HEK293 (cell line): ENCODE measurements around the gene CLASP1.
A peak's percentile ranks its signal among the peaks of the same experiment; 100 is the strongest.

ENCODE experiments used
- CTCF ChIA-PET: fragments of 350-600 bp; formaldehyde crosslinking; extraction: SDS; loops from one replicate; lab custom pipeline; 2021; ENCODE audit warnings: antibody characterized with exemption; lab: Yijun Ruan, JAX
- POLR2A ChIA-PET: fragments of 300-600 bp; formaldehyde crosslinking; extraction: SDS; loops from one replicate; lab custom pipeline; 2020; ENCODE audit warnings: antibody characterized with exemption, inconsistent platforms; lab: Yijun Ruan, JAX
- H3K27ac ChIP-seq: fragments of 200-500 bp; sonication (Bioruptor generic); 2 replicates; pipeline ENCODE4 v1.5.1; 2014; ENCODE audit warnings: low read depth, low read length, control low read depth, inconsistent platforms; ENCODE audit errors: extremely low read depth
- H3K36me3 ChIP-seq, 2 experiments: fragments of 200-500 bp in 1 of 2; sonication (Bioruptor generic) in 1 of 2; 1 replicate in 1 of 2; 2 replicates in 1 of 2; pipeline ENCODE4 v1.5.1; 2014 to 2017; ENCODE audit warnings: inconsistent platforms in 2 of 2, low read length in 2 of 2; ENCODE audit not compliant: control insufficient read depth in 2 of 2, insufficient read depth in 1 of 2
- H3K4me1 ChIP-seq: fragments of 200-500 bp; sonication (Bioruptor generic); 2 replicates; pipeline ENCODE4 v1.5.1; 2014; ENCODE audit warnings: mild to moderate bottlenecking, low read length, inconsistent platforms; ENCODE audit not compliant: control insufficient read depth, insufficient read depth
- H3K4me3 ChIP-seq: 2 replicates; pipeline ENCODE4 v1.5.1; 2011; ENCODE audit warnings: low read depth, mild to moderate bottlenecking, control low read depth, low read length, moderate library complexity
- H3K9me3 ChIP-seq: fragments of 200-500 bp; sonication (Bioruptor generic); 2 replicates; pipeline ENCODE4 v1.5.1; 2014; ENCODE audit warnings: low read depth, low read length, inconsistent platforms; ENCODE audit not compliant: control insufficient read depth, insufficient read depth
- AEBP2 ChIP-seq: fragments of 450-650 bp; formaldehyde crosslinking; IDR thresholded peaks from 2 replicates; pipeline ENCODE4 v1.5.1; 2016; ENCODE audit warnings: missing biosample characterization, missing genetic modification characterization, borderline replicate concordance
- IKZF3 ChIP-seq: fragments of 450-650 bp; IDR thresholded peaks from 2 replicates; pipeline ENCODE4 v1.5.0; 2018; ENCODE audit warnings: missing biosample characterization, mild to moderate bottlenecking, missing genetic modification characterization, moderate library complexity
- KLF8 ChIP-seq: fragments of 450-650 bp; formaldehyde crosslinking; IDR thresholded peaks from 2 replicates; pipeline ENCODE4 v1.5.1; 2016; ENCODE audit warnings: missing biosample characterization, missing genetic modification characterization
- KLF9 ChIP-seq: fragments of 450-650 bp; formaldehyde crosslinking; IDR thresholded peaks from 2 replicates; pipeline ENCODE4 v1.5.1; 2016; ENCODE audit warnings: missing biosample characterization, missing genetic modification characterization, low read depth
- OSR2 ChIP-seq: fragments of 450-650 bp; formaldehyde crosslinking; IDR thresholded peaks from 2 replicates; pipeline ENCODE4 v1.5.1; 2016; ENCODE audit warnings: missing biosample characterization, missing genetic modification characterization
- SCRT2 ChIP-seq: fragments of 450-650 bp; formaldehyde crosslinking; IDR thresholded peaks from 2 replicates; pipeline ENCODE4 v1.5.1; 2016; ENCODE audit warnings: missing biosample characterization, missing genetic modification characterization
- SP3 ChIP-seq: fragments of 450-650 bp; formaldehyde crosslinking; IDR thresholded peaks from 2 replicates; pipeline ENCODE4 v1.5.1; 2016; ENCODE audit warnings: missing biosample characterization, missing genetic modification characterization
- WT1 ChIP-seq: fragments of 450-650 bp; formaldehyde crosslinking; IDR thresholded peaks from 2 replicates; pipeline ENCODE4 v1.5.1; 2016; ENCODE audit warnings: missing biosample characterization, missing genetic modification characterization
- YY1 ChIP-seq: fragments of 450-650 bp; formaldehyde crosslinking; IDR thresholded peaks from 2 replicates; pipeline ENCODE4 v1.5.1; 2018; ENCODE audit warnings: missing biosample characterization, missing genetic modification characterization
- ZBTB6 ChIP-seq: fragments of 450-650 bp; formaldehyde crosslinking; IDR thresholded peaks from 2 replicates; pipeline ENCODE4 v1.5.1; 2017; ENCODE audit warnings: missing biosample characterization, missing genetic modification characterization
- ZBTB8A ChIP-seq: fragments of 450-650 bp; formaldehyde crosslinking; IDR thresholded peaks from 2 replicates; pipeline ENCODE4 v1.5.1; 2016; ENCODE audit warnings: missing biosample characterization, missing genetic modification characterization
- ZFP37 ChIP-seq: fragments of 450-650 bp; formaldehyde crosslinking; IDR thresholded peaks from 2 replicates; pipeline ENCODE4 v1.5.1; 2016; ENCODE audit warnings: missing biosample characterization, missing genetic modification characterization
- ZNF155 ChIP-seq: fragments of 450-650 bp; formaldehyde crosslinking; IDR thresholded peaks from 2 replicates; pipeline ENCODE4 v1.5.1; 2016; ENCODE audit warnings: missing biosample characterization, missing genetic modification characterization
- ZNF157 ChIP-seq: fragments of 450-650 bp; formaldehyde crosslinking; IDR thresholded peaks from 2 replicates; pipeline ENCODE4 v1.5.1; 2016; ENCODE audit warnings: missing biosample characterization, missing genetic modification characterization
- ZNF174 ChIP-seq: fragments of 450-650 bp; formaldehyde crosslinking; IDR thresholded peaks from 2 replicates; pipeline ENCODE4 v1.5.0; 2017; ENCODE audit warnings: missing biosample characterization, mild to moderate bottlenecking, missing genetic modification characterization
- ZNF239 ChIP-seq: fragments of 450-650 bp; formaldehyde crosslinking; IDR thresholded peaks from 2 replicates; pipeline ENCODE4 v1.5.1; 2016; ENCODE audit warnings: missing biosample characterization, missing genetic modification characterization
- ZNF26 ChIP-seq: fragments of 450-650 bp; formaldehyde crosslinking; IDR thresholded peaks from 2 replicates; pipeline ENCODE4 v1.5.1; 2016; ENCODE audit warnings: missing biosample characterization, missing genetic modification characterization
- ZNF354C ChIP-seq: fragments of 450-650 bp; formaldehyde crosslinking; IDR thresholded peaks from 2 replicates; pipeline ENCODE4 v1.5.1; 2016; ENCODE audit warnings: missing biosample characterization, missing genetic modification characterization, low read depth, borderline replicate concordance
- ZNF521 ChIP-seq: fragments of 450-650 bp; formaldehyde crosslinking; IDR thresholded peaks from 2 replicates; pipeline ENCODE4 v1.5.1; 2017; ENCODE audit warnings: missing biosample characterization, mild to moderate bottlenecking, missing genetic modification characterization
- ZNF585B ChIP-seq: fragments of 450-650 bp; formaldehyde crosslinking; IDR thresholded peaks from 2 replicates; pipeline ENCODE4 v1.5.1; 2016; ENCODE audit warnings: missing biosample characterization, missing genetic modification characterization
- ZNF624 ChIP-seq: fragments of 450-650 bp; formaldehyde crosslinking; IDR thresholded peaks from 2 replicates; pipeline ENCODE4 v1.5.1; 2017; ENCODE audit warnings: missing biosample characterization, missing genetic modification characterization
- ZNF658 ChIP-seq: fragments of 450-650 bp; formaldehyde crosslinking; IDR thresholded peaks from 2 replicates; pipeline ENCODE4; 2016; ENCODE audit warnings: missing biosample characterization, missing genetic modification characterization
- ZNF692 ChIP-seq: fragments of 450-650 bp; formaldehyde crosslinking; IDR thresholded peaks from 2 replicates; pipeline ENCODE4 v1.5.1; 2016; ENCODE audit warnings: missing biosample characterization, missing genetic modification characterization
- ZNF704 ChIP-seq: fragments of 450-650 bp; formaldehyde crosslinking; IDR thresholded peaks from 2 replicates; pipeline ENCODE4 v1.5.1; 2016; ENCODE audit warnings: missing biosample characterization, missing genetic modification characterization
- ZNF707 ChIP-seq: fragments of 450-650 bp; formaldehyde crosslinking; IDR thresholded peaks from 2 replicates; pipeline ENCODE4 v1.5.1; 2016; ENCODE audit warnings: missing biosample characterization, missing genetic modification characterization
- ZNF791 ChIP-seq: fragments of 450-650 bp; formaldehyde crosslinking; IDR thresholded peaks from 2 replicates; pipeline ENCODE4 v1.5.1; 2016; ENCODE audit warnings: missing biosample characterization, missing genetic modification characterization
- ZNF843 ChIP-seq: fragments of 450-650 bp; formaldehyde crosslinking; IDR thresholded peaks from 2 replicates; pipeline ENCODE4 v1.5.1; 2016; ENCODE audit warnings: missing biosample characterization, missing genetic modification characterization
- ZSCAN4 ChIP-seq: fragments of 450-650 bp; formaldehyde crosslinking; IDR thresholded peaks from 2 replicates; pipeline ENCODE4 v1.5.1; 2017; ENCODE audit warnings: missing biosample characterization, missing genetic modification characterization

The CLASP1 gene

GRCh38 chr2:121293450-121294325 lies 355.6 kb downstream of the CLASP1 start (continued):
- TF ChIP-seq SCRT2 (0 out of 2 replicates have a peak, but pooled peaks have one; percentile 10), ZSCAN4 (tag by site-specific recombination) (no peak), ZNF239 (tag by site-specific recombination) (no peak), ZNF585B (tag by site-specific recombination) (no peak), YY1 (tag by site-specific recombination) (no peak), ZNF174 (tag by site-specific recombination) (no peak), OSR2 (tag by site-specific recombination) (peak; percentile 58), KLF8 (tag by site-specific recombination) (no peak), ZNF26 (tag by site-specific recombination) (no peak), ZNF843 (tag by site-specific recombination) (no peak), ZNF155 (tag by site-specific recombination) (no peak), ZNF658 (no peak), IKZF3 (no peak), ZNF791 (tag by site-specific recombination) (no peak), KLF9 (tag by site-specific recombination) (no peak), SP3 (tag by site-specific recombination) (no peak), WT1 (no peak)

- H3K9me3 ChIP-seq: no peaks in the 10 kb centered on the region
- H3K4me3 ChIP-seq: no peak overlapping the region
- POLR2A ChIA-PET: no interaction called here
- CTCF ChIA-PET: no interaction called here
- H3K36me3 ChIP-seq: no peaks in the 10 kb centered on the region
- no peak overlapping the region for H3K27ac ChIP-seq
- H3K4me1 ChIP-seq: no peaks in the 10 kb centered on the region
- TF ChIP-seq ZNF354C (no peak), AEBP2 (tag by site-specific recombination) (no peak), KLF8 (tag by site-specific recombination) (no peak), ZNF624 (no peak), ZNF707 (no peak), ZNF692 (no peak), ZBTB8A (tag by site-specific recombination) (no peak), ZNF157 (no peak), ZNF704 (tag by site-specific recombination) (no peak), ZBTB6 (tag by site-specific recombination) (no peak), ZFP37 (tag by site-specific recombination) (no peak), SP3 (tag by site-specific recombination) (no peak), ZNF521 (tag by site-specific recombination) (no peak)
Measured at GRCh38 chr2:121291251-121291580, 358.0 kb downstream of the CLASP1 start.
